Activated CD4-positive, alpha-beta T cell treated with anti-CD3 and anti-CD28 coated beads, Interleukin-2, amount 10 ng/mL, durations not matched to agents 24 days and 14 days (primary cell): Measurements from ENCODE around the gene FLRT1. TPM values are rescaled to one million over a fixed set of nuclear protein-coding genes. Genes with fewer than 3 reads are reported as not detected.
A peak's percentile ranks its signal among the peaks of the same experiment; 100 is the strongest.

Experiments
- DNase-seq: peaks from one replicate; pipeline ENCODE4 v3.0.0; 2022
- H3K27ac Mint-ChIP-seq: one replicate; pipeline ENCODE4 v1.8.0; 2022; ENCODE audit warnings: mild to moderate bottlenecking, mixed read lengths
- H3K27me3 Mint-ChIP-seq: one replicate; pipeline ENCODE4 v1.8.0; 2022; ENCODE audit warnings: mixed read lengths
- H3K36me3 Mint-ChIP-seq: one replicate; pipeline ENCODE4 v1.8.0; 2022; ENCODE audit warnings: low read depth, mild to moderate bottlenecking, mixed read lengths
- H3K4me1 Mint-ChIP-seq: one replicate; pipeline ENCODE4 v1.8.0; 2021; ENCODE audit warnings: mixed read lengths
- H3K4me3 Mint-ChIP-seq: one replicate; pipeline ENCODE4 v1.8.0; 2022; ENCODE audit warnings: mild to moderate bottlenecking, moderate library complexity, mixed read lengths
- H3K9me3 Mint-ChIP-seq: one replicate; pipeline ENCODE4 v1.8.0; 2021; ENCODE audit warnings: mixed read lengths
- intact Hi-C: fragments of 100-400 bp; cut with micrococcal nuclease; formaldehyde crosslinking; loops from one replicate; pipeline ENCODE4 v1.15.1; 2023
- total RNA-seq: library from RNA; stranded (reverse); gene quantifications from 2 replicates; pipeline ENCODE4 v1.2.3, GENCODE V29; 2022

Gene FLRT1, protein sequence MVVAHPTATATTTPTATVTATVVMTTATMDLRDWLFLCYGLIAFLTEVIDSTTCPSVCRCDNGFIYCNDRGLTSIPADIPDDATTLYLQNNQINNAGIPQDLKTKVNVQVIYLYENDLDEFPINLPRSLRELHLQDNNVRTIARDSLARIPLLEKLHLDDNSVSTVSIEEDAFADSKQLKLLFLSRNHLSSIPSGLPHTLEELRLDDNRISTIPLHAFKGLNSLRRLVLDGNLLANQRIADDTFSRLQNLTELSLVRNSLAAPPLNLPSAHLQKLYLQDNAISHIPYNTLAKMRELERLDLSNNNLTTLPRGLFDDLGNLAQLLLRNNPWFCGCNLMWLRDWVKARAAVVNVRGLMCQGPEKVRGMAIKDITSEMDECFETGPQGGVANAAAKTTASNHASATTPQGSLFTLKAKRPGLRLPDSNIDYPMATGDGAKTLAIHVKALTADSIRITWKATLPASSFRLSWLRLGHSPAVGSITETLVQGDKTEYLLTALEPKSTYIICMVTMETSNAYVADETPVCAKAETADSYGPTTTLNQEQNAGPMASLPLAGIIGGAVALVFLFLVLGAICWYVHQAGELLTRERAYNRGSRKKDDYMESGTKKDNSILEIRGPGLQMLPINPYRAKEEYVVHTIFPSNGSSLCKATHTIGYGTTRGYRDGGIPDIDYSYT
- total RNA-seq: not detected in 2 replicates

DNA sequence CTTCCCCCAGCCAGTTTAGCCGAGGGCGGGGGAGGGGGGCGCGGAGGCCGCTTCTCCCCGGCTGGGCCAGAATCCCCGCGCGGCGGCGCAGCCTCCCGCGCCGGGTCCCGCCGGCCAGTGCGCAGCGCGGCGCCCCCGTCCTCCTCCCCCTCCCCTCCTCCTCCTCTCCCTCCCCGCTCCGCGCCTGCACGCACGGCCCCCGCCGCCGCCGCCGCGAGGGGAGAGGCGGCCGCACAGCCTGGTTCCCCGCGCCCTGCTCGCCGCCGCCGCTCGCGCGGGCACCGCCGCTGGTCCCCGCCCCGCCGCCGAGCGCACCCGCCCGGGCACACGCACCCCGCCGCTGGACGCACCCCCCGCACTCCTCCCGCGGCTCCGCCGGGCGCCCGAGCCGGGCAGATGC lies at the start of gene FLRT1:
TSS of gene FLRT1 (plus strand) at position 356 of the 400 bp plus-strand sequence. CDS start 80,337 bp downstream, outside the sequence.
- DNase-seq: no peak
- Mint-ChIP-seq H3K27me3 (peaks cover 31% of the 10 kb centered on the region), H3K36me3 (no peaks in the 10 kb centered on the region), H3K4me3 (peak within 1 kb of the TSS; percentile 44), H3K27ac (peak within 1 kb of the TSS; percentile 65), H3K9me3 (no peaks in the 10 kb centered on the region), H3K4me1 (peaks cover 2% of the 10 kb centered on the region)
- intact Hi-C loops: no loop called here

DNA sequence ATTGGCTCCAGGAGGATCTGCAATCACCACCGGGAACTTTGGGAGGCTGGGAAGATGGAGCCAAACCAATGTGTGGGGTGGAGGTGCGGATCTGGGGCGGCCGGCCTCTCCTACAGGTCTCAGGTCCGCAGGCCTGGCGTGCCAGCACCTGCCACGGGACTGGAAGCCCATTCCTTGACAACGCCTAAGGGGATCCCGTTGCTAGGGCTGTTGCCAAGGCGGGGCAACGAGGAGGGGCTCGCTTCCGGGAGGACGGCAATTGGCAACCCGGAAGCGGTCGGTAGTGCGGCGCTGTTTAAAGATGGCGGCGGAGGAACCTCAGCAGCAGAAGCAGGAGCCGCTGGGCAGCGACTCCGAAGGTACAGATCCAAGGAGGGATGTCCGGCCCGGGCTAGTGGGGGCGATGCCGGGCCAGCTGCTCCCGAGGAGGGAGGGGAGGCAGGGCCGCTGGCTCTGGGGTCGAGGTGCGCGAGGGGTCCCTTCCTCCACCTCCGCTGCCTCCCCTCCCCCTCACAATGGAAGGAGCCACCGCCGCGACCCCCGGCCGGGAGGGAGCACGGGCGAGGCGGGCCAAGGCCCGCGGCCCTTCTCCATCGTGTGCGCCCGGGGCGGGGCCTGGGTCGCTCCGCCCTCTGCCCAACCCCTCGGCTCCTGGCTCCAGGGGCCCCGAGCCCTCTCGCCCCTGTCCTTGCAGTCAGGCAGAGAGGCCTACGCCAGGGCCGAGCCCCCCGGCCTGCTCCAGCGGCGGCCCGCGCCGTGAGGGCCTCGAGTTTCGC lies 49.4 kb upstream of the FLRT1 start, which contains the start of gene OTUB1:
TSS of gene OTUB1 (plus strand) at position 283 of the 776 bp plus-strand sequence. CDS start at position 302, 19 bp downstream.
- Mint-ChIP-seq H3K27me3 (no peaks in the 10 kb centered on the region), H3K27ac (peak within 1 kb of the TSS; percentile 97), H3K4me3 (peak within 1 kb of the TSS; percentile 99), H3K36me3 (peaks cover 25% of the 10 kb centered on the region), H3K9me3 (no peaks in the 10 kb centered on the region), H3K4me1 (peaks cover 29% of the 10 kb centered on the region)
- intact Hi-C loops: loop anchor here (1.0 to 5.0 kb wide), 3 partner anchors 12 to 149 kb away; partner anchors contain the start of genes COX8A, MARK2 and NAA40
- peak; percentile 97 for DNase-seq

DNA sequence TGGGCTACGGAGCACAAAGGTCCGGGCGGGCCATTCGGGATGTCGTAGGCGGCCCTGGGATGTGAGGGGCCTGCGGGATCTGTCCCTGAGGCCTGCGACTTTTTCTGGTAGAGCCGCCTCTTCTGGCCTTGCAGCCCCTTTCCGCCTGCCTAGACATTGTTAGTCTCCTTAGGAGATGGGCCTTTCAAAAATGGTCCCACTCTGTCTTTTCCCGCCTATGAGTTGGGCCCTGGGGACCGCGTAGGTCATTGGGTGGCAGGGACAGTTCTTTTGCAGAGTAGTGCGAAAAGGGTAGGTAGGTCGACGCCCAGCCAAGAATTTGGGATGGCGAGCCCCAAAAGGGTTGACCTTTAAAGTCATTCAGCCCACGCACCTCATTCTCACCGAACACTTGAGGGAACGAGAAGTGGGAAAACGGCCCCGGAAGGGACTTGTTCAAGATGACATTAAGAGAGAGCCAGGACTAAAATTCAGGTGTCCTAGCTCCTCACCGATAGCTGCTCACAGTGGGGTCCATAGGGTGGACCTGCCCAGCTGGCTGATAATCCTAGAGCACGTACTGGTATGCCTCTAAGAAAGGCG lies 48.7 kb upstream of the FLRT1 start:
- intact Hi-C loops: loop anchor here (1.0 to 5.0 kb wide), 3 partner anchors 13 to 150 kb away; partner anchors contain the start of genes COX8A, MARK2 and NAA40

DNA sequence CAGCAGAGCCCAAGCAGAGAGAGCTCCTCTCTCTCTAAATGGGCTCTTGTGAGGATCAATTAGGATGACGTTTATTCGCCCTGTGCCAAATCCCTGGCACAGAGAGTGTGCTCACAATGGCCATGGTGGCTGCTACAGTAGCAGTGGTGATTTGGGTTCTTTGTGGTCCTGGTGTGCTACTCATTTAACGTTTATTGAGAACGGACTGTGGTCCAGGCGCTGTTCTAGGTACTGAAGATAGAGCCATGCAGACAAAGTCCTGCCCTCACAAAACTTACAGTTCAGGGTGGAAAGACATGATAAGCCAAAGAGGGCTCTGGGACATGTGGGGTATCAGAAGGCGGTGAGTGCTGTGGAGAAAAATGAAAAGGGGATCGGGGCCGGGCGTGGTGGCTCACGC lies 44.2 kb upstream of the FLRT1 start:
- Mint-ChIP-seq H3K4me1 (peaks cover 26% of the 10 kb centered on the region), H3K27me3 (no peaks in the 10 kb centered on the region), H3K9me3 (no peaks in the 10 kb centered on the region), H3K4me3 (no peak overlapping the region), H3K27ac (no peak overlapping the region), H3K36me3 (peaks cover 51% of the 10 kb centered on the region)
- no peak for DNase-seq
- intact Hi-C loops: no loop called here

More for the DNA sequence above, 48.7 kb upstream of the FLRT1 start:
- H3K4me3 Mint-ChIP-seq: peak overlapping the region; percentile 81
- H3K27me3 Mint-ChIP-seq: no peaks in the 10 kb centered on the region
- peaks cover 31% of the 10 kb centered on the region for H3K4me1 Mint-ChIP-seq
- H3K27ac Mint-ChIP-seq: peak overlapping the region; percentile 66
- no peak for DNase-seq
- H3K9me3 Mint-ChIP-seq: no peaks in the 10 kb centered on the region
- H3K36me3 Mint-ChIP-seq: peaks cover 31% of the 10 kb centered on the region

DNA sequence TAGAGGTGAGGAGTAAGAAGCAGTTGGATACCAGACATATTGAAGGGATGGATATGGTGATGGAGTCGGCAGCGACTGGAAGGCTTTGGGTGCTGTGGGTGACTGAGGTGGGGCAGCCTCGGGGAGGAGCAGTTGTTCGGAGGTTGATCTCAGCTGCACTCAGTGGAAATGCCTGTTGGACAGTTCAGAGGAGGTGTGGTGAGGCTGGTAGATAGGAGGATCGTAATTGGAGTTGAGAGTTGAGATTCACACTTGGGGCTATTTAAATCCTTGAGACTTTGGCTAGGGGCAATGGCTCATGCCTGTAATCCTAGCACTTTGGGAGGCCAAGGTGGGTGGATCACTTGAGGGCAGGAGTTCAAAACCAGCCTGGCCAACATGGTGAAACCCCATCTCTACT lies 42.6 kb upstream of the FLRT1 start:
- intact Hi-C loops: no loop called here
- Mint-ChIP-seq H3K36me3 (peaks cover 61% of the 10 kb centered on the region), H3K4me3 (no peak overlapping the region), H3K27ac (no peak overlapping the region), H3K4me1 (peaks cover 19% of the 10 kb centered on the region), H3K27me3 (no peaks in the 10 kb centered on the region), H3K9me3 (no peaks in the 10 kb centered on the region)
- DNase-seq: no peak

DNA sequence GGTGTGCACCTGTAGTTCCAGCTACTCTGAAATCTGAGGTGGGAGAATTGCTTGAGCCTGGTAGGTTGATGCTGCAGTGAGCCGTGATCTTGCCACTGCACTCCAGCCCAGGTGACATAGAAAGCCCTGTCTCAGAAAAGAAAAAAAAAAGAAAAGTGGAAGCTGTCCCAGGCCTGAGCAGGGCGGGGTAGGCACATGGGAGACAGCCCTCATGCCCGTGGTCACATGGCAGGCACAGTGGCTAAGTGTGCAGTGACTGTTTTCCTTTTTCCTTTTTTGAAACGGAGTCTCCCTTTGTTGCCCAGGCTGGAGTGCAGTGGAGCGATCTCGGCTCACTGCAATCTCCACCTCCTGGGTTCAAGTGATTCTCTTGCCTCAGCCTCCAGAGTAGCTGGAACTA lies 41.7 kb upstream of the FLRT1 start:
- no peak overlapping the region for H3K4me3 Mint-ChIP-seq
- H3K4me1 Mint-ChIP-seq: peaks cover 15% of the 10 kb centered on the region
- DNase-seq: no peak
- peaks cover 56% of the 10 kb centered on the region for H3K36me3 Mint-ChIP-seq
- no peaks in the 10 kb centered on the region for H3K9me3 Mint-ChIP-seq
- no peak overlapping the region for H3K27ac Mint-ChIP-seq
- H3K27me3 Mint-ChIP-seq: no peaks in the 10 kb centered on the region
- intact Hi-C loops: no loop called here

DNA sequence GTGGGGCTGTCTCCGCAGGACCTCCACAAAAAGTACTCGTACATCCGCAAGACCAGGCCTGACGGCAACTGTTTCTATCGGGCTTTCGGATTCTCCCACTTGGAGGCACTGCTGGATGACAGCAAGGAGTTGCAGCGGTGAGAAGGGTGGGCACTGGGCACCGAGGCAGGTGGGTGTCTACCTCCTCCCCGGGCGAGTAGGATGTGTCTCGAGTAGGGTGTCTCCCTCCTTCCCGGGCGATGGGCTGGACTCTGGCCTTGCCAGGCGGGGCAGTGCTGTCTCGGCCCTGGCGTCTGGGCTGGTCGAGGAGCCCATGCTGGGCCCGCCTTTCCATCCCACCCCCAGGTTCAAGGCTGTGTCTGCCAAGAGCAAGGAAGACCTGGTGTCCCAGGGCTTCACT lies 39.2 kb upstream of the FLRT1 start:
- Mint-ChIP-seq H3K27me3 (peaks cover 1% of the 10 kb centered on the region), H3K4me1 (peaks cover 13% of the 10 kb centered on the region), H3K27ac (no peak overlapping the region), H3K9me3 (no peaks in the 10 kb centered on the region), H3K4me3 (no peak overlapping the region), H3K36me3 (peaks cover 43% of the 10 kb centered on the region)
- intact Hi-C loops: loop anchor here (5.0 kb wide), 1 partner anchor 229 kb away; the partner anchor contains the start of gene ZFTA
- no peak for DNase-seq

DNA sequence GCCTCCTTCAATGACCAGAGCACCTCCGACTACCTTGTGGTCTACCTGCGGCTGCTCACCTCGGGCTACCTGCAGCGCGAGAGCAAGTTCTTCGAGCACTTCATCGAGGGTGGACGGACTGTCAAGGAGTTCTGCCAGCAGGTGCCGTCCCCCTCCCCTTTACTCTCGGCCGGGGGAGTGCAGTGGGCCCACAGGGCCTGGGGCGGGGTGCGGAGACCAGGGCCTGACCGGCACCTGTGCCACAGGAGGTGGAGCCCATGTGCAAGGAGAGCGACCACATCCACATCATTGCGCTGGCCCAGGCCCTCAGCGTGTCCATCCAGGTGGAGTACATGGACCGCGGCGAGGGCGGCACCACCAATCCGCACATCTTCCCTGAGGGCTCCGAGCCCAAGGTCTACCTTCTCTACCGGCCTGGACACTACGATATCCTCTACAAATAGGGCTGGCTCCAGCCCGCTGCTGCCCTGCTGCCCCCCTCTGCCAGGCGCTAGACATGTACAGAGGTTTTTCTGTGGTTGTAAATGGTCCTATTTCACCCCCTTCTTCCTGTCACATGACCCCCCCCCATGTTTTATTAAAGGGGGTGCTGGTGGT lies 38.5 kb upstream of the FLRT1 start:
- no peaks in the 10 kb centered on the region for H3K9me3 Mint-ChIP-seq
- no peak for DNase-seq
- H3K27me3 Mint-ChIP-seq: peaks cover 1% of the 10 kb centered on the region
- H3K27ac Mint-ChIP-seq: no peak overlapping the region
- intact Hi-C loops: loop anchor here (5.0 kb wide), 1 partner anchor 230 kb away; the partner anchor contains the start of gene ZFTA
- no peak overlapping the region for H3K4me3 Mint-ChIP-seq
- H3K36me3 Mint-ChIP-seq: peaks cover 37% of the 10 kb centered on the region
- H3K4me1 Mint-ChIP-seq: peaks cover 11% of the 10 kb centered on the region

DNA sequence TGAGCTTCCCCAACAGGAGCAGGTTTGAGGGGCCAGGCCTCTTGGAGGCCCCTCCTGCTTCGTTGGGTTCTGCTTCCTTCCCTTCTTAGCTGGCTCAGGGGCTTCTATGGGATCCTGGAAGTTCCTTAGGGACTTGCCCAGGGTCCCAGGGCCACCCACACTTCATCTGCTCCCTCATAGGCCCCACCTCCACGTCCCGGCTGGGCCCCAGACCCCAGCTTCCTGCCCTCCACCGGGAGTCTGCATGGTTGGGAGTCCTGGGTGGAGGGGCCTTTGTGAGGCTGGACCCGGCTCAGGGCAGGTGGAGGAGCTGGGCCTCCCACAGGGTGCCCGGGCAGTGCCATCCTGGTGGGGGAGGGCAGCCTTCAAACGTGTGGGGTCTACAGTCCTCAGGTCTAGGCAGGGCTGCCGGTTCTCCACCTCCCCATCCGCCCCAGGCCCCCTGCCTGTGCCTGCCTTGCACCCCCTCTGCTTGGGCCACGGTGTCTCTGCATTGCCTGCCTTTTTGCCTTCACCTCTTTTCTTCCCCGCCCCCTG lies 37.9 kb upstream of the FLRT1 start:
- H3K36me3 Mint-ChIP-seq: peaks cover 35% of the 10 kb centered on the region
- H3K9me3 Mint-ChIP-seq: no peaks in the 10 kb centered on the region
- intact Hi-C loops: loop anchor here (5.0 kb wide), 1 partner anchor 231 kb away; the partner anchor contains the start of gene ZFTA
- DNase-seq: no peak
- H3K27ac Mint-ChIP-seq: no peak overlapping the region
- peaks cover 10% of the 10 kb centered on the region for H3K4me1 Mint-ChIP-seq
- H3K27me3 Mint-ChIP-seq: peaks cover 1% of the 10 kb centered on the region
- no peak overlapping the region for H3K4me3 Mint-ChIP-seq

DNA sequence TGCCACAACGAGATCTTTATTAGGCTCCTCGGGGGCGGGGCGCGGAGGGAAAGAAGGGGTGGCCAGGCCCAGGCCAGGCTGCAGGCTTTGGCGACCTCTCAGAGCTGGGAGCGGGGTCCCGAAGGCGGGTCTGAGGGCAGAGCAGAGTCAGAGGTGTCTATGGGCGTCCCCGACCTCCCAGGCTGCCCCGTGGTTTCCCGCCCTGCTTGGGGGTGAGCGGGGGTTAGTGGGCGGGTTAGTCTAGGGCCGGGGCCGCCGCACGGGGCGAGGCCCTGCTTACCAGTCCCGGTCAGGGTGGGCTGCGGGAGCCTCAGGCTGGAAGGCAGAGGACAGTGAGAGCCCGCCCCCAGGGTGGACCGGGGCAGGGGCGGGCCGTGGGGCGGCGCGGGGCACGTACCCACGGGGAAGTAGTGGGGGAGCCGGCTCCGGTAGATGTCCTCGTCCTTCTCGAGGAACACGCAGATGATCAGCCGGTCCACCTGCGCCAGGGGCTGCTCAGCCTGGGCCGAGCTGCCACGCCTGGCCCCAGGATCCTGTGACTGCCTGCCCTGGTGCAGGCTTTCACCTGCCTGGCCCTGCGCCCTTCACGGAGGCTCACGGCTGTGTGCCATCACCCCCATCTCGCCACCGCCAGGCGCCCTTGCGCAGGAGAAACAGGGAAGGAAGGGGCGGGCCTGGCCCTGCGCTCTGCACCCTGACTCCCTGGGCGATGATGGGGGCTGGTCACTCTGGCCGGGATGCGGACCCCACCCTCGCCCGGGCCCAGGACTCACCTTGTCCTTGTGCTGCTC lies 37.0 kb upstream of the FLRT1 start:
- Mint-ChIP-seq H3K9me3 (no peaks in the 10 kb centered on the region), H3K36me3 (peaks cover 31% of the 10 kb centered on the region), H3K4me1 (peaks cover 6% of the 10 kb centered on the region), H3K4me3 (no peak overlapping the region), H3K27ac (no peak overlapping the region), H3K27me3 (peaks cover 1% of the 10 kb centered on the region)
- DNase-seq: peak; percentile 65
- intact Hi-C loops: loop anchor here (5.0 kb wide), 1 partner anchor 231 kb away; the partner anchor contains the start of gene ZFTA

DNA sequence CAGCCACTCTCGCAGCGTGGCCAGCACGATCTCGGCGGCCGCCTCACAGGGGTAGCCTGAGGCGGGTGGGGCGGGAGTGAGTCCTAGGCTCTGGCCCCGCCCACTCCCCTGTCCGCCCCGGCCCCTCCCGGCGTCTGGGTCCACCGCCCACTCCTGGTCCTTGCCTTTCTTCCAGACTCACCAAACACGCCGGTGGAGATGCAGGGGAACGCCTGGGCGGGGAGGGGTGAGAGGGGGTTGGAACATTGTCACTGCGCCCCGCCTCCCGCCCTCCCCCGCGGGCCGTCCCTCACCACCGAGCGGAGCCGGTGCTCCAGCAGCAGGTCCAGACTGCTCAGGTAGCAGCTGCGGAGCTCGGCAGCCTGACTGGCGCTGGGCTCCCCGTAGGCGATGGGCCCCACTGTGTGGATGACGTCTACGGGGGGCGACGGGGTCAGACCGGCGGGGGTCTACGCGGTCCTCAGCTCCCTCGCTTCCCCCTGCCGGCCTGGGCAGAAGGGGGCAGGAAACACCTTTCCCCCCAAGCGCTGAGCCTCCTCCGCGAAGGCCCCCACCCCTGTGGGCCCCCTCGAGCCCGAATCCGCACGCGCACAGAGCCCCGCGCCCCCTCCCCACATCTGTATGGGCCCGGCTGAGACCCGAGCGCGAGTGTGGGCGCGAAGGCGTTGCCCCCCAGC lies 36.2 kb upstream of the FLRT1 start:
- DNase-seq: peak; percentile 84
- intact Hi-C loops: loop anchor here (1.0 to 5.0 kb wide), 3 partner anchors 147 to 301 kb away; partner anchors contain the start of genes CATSPERZ and ZFTA
- H3K27ac Mint-ChIP-seq: no peak overlapping the region
- no peaks in the 10 kb centered on the region for H3K9me3 Mint-ChIP-seq
- H3K27me3 Mint-ChIP-seq: peaks cover 1% of the 10 kb centered on the region
- H3K36me3 Mint-ChIP-seq: peaks cover 27% of the 10 kb centered on the region
- H3K4me3 Mint-ChIP-seq: peak overlapping the region; percentile 39
- H3K4me1 Mint-ChIP-seq: peaks cover 4% of the 10 kb centered on the region
